ENCODE results near the gene GPN2. TPM values are rescaled to one million over a fixed set of nuclear protein-coding genes. Genes with fewer than 3 reads are reported as not detected.

GPN2 gene
- total RNA-seq, 1 experiment from 2014 or later, result 23.4 TPM

DNA sequence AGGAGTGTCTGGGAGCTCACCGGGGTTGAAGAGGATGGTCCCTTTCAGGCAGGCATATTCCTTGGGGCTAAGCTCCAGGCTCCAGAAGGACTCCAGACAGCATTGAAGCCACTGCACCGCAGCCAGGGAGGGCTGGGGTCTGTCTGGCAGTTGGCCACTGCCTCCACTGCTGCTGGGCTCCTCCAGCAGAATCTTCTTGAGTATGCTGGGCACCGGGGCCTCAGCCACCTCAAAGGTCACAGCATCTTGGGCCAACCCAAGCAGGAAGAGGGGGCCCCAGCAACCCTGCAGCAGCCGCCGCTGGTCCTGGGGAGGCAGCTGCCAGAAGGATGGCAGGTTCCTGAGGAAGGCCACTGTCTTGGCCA lies 23.3 kb upstream of the GPN2 start:
- CTCF ChIA-PET, result no interaction called here

DNA sequence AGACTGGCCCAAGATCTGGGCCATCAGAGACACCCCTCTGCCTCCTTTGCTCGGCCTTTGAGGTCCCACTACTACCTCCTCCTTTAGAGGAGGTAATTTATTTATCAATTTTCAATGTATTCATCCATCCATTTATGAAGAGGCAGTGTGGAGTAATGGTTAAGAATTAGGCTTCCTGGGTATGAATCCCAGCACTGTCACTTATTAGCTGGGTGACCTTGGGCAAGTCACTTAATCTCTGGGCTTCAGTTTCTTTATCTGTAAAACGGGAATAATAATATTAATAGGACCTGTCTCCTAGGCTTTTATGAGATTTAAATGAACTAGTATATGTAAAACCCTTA lies 22.0 kb upstream of the GPN2 start:
- CTCF ChIA-PET, result no interaction called here
- Mint-ChIP-seq H3K4me3 (ENCODE audit: low read depth, unreplicated experiment) (no peak overlapping the region), H3K36me3 (ENCODE audit: insufficient read depth, unreplicated experiment) (peaks cover 8% of the 10 kb centered on the region)

More for the DNA sequence above, 23.3 kb upstream of the GPN2 start:
- no TSS peak for BruUV-seq (replicated peaks)
- Mint-ChIP-seq H3K36me3 (ENCODE audit: insufficient read depth, unreplicated experiment) (peaks cover 8% of the 10 kb centered on the region), H3K4me3 (ENCODE audit: low read depth, unreplicated experiment) (no peak overlapping the region), H3K9me3 (ENCODE audit: low read depth, unreplicated experiment) (no peaks in the 10 kb centered on the region), H3K27me3 (ENCODE audit: unreplicated experiment) (no peaks in the 10 kb centered on the region), H3K27ac (ENCODE audit: unreplicated experiment) (no peak overlapping the region), H3K4me1 (ENCODE audit: low read depth, unreplicated experiment) (peaks cover 20% of the 10 kb centered on the region)
- TF ChIP-seq, protein P1, sequence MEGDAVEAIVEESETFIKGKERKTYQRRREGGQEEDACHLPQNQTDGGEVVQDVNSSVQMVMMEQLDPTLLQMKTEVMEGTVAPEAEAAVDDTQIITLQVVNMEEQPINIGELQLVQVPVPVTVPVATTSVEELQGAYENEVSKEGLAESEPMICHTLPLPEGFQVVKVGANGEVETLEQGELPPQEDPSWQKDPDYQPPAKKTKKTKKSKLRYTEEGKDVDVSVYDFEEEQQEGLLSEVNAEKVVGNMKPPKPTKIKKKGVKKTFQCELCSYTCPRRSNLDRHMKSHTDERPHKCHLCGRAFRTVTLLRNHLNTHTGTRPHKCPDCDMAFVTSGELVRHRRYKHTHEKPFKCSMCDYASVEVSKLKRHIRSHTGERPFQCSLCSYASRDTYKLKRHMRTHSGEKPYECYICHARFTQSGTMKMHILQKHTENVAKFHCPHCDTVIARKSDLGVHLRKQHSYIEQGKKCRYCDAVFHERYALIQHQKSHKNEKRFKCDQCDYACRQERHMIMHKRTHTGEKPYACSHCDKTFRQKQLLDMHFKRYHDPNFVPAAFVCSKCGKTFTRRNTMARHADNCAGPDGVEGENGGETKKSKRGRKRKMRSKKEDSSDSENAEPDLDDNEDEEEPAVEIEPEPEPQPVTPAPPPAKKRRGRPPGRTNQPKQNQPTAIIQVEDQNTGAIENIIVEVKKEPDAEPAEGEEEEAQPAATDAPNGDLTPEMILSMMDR (IDR thresholded peaks at IDR 0.05; ENCODE audit: unreplicated experiment), result no peak
- DNase-seq, result no peak
- intact Hi-C loops (cut with micrococcal nuclease; ENCODE audit: unreplicated experiment), result no loop called here

DNA sequence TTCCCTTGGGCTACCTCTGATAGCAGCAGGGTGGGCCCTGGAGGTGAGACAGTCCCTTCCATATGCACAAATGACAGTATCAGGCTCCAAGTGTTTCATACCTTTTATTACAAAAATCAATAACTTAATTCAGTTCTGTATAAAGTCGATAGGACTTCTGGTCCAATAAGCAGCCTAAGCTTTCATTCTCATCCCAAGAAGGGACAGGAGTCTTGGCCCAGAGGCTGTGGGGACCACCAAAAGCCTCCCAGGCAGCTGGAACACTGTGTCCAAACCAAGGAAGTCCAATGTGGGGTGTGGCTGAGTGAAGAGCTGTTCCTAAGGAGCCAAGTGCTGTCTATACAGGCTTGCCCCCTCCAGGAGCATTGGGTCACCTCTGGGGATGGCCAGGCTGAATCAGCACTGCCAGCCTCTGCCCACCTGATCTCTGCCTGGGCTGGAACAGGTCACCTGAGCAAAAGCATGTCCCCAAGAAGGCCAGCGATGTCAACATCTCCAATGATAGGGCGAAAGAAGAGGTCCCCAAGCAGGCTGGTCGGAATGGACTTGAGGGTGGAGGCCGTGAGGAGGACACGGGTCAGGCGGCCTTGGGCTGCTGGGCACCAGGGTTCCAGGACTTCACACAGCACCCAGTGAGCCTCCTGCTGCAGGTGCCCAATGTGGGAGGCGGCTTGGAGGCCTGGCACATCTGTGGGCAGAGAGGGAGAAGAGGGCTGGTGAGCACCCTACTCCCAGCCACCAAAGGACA lies 21.5 kb upstream of the GPN2 start:
- CTCF ChIA-PET, result no interaction called here
- intact Hi-C loops (cut with micrococcal nuclease; ENCODE audit: unreplicated experiment), result no loop called here
- Mint-ChIP-seq H3K4me3 (ENCODE audit: low read depth, unreplicated experiment) (no peak overlapping the region), H3K9me3 (ENCODE audit: low read depth, unreplicated experiment) (no peaks in the 10 kb centered on the region), H3K27ac (ENCODE audit: unreplicated experiment) (no peak overlapping the region), H3K4me1 (ENCODE audit: low read depth, unreplicated experiment) (peaks cover 31% of the 10 kb centered on the region), H3K36me3 (ENCODE audit: insufficient read depth, unreplicated experiment) (peaks cover 8% of the 10 kb centered on the region), H3K27me3 (ENCODE audit: unreplicated experiment) (no peaks in the 10 kb centered on the region)
- no peak for DNase-seq
- no TSS peak for BruUV-seq (replicated peaks)
- TF ChIP-seq, protein P1 (IDR thresholded peaks at IDR 0.05; ENCODE audit: unreplicated experiment), result no peak

More for the DNA sequence above, 22.0 kb upstream of the GPN2 start:
- intact Hi-C loops (cut with micrococcal nuclease; ENCODE audit: unreplicated experiment), result no loop called here
- BruUV-seq (replicated peaks), result no TSS peak
- Mint-ChIP-seq H3K9me3 (ENCODE audit: low read depth, unreplicated experiment) (no peaks in the 10 kb centered on the region), H3K4me1 (ENCODE audit: low read depth, unreplicated experiment) (peaks cover 26% of the 10 kb centered on the region), H3K27me3 (ENCODE audit: unreplicated experiment) (no peaks in the 10 kb centered on the region), H3K27ac (ENCODE audit: unreplicated experiment) (no peak overlapping the region)
- TF ChIP-seq, protein P1 (IDR thresholded peaks at IDR 0.05; ENCODE audit: unreplicated experiment), result no peak
- no peak for DNase-seq

DNA sequence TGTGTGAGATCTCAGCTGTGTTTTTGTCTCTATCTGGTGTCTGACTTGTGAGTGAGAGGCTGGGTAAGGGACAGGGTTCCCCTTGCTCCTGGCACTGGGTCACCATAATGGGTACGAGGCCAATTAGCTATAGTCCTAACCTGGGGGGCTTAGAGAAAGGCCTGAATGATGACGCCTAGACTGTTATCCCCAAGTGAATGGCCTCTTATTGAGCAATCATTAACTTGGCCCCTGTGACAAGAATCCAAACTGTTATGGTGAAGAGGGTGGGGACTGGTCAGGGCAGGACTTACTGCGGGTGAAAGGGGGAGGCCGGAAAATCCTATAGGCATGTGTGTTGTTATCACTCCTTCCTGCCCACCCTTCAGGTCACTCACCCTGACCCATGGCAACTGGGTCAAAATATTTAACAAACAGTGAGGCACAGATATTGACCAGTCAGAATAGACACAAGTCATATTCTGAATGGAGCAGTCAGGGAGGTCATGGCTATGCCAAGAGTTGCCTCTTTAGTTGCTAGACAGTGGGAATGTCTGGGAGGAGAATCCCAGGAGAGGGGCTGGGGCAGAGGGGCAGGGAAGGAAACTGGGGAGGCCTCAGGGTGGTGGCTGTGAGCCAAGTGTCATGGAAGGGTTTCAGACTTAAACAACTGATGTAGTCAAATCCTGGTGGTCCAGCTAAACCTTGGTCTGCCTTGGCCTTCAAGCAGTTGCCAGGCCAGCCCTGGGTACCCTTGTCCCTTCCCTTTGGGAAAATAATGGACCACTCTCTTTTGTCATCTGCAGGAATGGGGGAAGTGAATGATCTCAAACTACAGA lies 20.5 kb upstream of the GPN2 start:
- DNase-seq, result no peak
- peak overlapping the region; percentile 11 for H3K27ac Mint-ChIP-seq (ENCODE audit: unreplicated experiment)
- H3K4me1 Mint-ChIP-seq (ENCODE audit: low read depth, unreplicated experiment), result peaks cover 31% of the 10 kb centered on the region
- TF ChIP-seq, protein P1 (IDR thresholded peaks at IDR 0.05; ENCODE audit: unreplicated experiment), result no peak
- H3K27me3 Mint-ChIP-seq (ENCODE audit: unreplicated experiment), result no peaks in the 10 kb centered on the region
- H3K4me3 Mint-ChIP-seq (ENCODE audit: low read depth, unreplicated experiment), result no peak overlapping the region
- CTCF ChIA-PET, result no interaction called here
- H3K36me3 Mint-ChIP-seq (ENCODE audit: insufficient read depth, unreplicated experiment), result peaks cover 8% of the 10 kb centered on the region
- BruUV-seq (replicated peaks), result no TSS peak
- H3K9me3 Mint-ChIP-seq (ENCODE audit: low read depth, unreplicated experiment), result no peaks in the 10 kb centered on the region
- intact Hi-C loops (cut with micrococcal nuclease; ENCODE audit: unreplicated experiment), result no loop called here

Measured in Calu3 (cell line).